ENCODE data around the gene KCNQ2.

KCNQ2 gene

GRCh38 chr20:63501818-63502670 lies 29.6 kb upstream of the KCNQ2 start:
- no peak for DNase-seq

DNA sequence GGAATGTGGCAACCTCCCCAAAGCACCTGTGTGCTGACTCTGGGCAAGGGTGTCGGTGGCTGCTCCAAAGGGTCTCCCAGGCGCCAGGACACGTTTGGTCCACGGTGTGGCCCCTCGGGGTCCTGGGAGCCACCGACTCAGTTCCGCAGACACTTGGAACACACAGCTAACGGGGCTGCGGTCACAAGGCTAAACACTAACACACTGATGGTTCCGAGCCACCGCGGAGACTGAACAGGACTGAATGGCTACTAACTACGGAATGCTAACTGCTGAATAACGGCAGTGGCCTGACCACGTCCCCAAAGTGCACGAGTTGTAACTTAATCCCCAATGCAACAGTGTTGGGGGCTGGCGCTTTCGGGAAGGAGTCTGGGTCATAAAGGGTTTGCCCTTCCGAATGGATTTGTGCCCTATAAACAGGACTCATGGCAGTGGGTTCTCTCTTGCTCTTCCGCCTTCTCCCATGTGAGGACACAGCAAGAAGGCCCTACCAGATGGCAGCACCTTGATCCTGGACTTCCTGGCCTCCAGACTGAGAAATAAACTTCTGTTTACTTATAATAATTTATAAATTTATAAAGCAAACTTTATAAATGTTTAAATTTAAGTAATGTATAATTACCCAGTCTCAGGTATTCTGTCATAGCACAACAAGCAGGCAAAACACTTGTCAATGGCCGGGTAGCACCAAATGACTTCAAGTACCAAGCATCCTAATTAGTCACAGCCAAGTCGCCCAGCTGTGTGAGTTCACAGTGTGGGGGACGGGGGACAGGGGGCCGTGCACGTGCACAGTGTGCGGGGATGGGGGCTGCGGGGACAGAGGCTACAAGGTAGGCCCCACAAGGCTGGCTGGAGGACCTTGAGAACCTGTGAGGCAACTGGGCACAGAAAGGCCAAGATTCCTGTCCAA lies 28.7 kb upstream of the KCNQ2 start:
- no peak for DNase-seq

DNA sequence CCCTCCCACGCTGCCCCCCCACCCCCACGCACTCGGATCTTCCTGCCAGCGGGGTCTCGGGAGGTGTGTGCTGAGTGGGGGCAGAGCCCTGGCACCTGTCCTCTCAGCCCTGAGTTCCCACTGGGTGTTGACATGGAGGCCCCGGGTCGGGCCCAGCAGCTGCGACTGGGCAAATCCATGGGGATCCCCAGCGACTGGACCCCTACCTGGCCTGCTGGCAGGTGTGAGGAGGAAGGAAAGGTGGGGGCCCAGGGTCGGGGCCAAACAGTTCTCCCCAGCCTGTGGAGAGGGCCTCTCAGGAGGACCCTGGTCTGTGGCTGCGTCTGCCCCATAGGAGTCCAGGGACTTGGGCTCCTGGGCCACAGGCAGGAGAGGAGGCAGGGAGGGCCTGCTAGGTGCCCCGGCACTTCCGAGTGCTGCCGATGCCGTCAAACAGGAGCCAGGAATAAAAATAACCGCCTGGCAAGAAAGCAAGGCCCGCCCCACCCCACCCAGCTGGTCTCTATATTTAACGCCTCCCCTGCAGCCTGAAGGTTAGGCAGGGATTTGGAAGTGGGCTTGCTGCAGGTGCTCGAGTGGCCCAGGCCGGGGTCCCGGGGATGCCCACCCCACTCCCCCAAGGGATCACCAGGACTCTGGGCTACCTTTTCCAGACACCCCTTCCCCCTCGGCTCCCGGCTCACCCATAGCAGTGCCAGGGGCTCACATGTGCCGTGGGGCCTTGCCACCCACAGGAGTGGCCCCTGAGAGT lies 27.9 kb upstream of the KCNQ2 start:
- DNase-seq, result no peak

GRCh38 chr20:63499338-63499969 lies 27.0 kb upstream of the KCNQ2 start:
- no peak for DNase-seq

DNA sequence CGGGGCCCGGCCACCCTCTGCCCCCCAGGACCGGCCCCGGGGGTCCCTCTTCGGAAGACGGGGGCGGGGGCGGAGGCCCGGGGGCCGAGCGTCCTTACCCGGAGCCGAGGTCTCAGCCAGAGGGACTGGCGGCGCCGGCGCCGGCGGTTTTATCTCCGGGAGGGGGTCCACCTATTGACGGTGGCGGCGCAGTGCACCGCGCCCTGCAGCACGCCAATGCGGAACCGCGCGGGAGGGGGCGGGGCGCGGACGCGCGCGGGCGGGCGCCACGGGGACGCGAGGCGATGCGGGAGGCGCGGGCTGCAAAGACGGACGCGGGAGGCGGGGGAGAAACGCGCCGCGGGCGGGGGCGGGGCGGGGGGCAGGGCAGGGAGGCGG lies 26.5 kb upstream of the KCNQ2 start, which contains the start of gene EEF1A2:
TSS of gene EEF1A2 (minus strand) at position 124 of the 378 bp plus-strand sequence. CDS start 1,320 bp downstream, outside the sequence.
- peak in 2 of 4 experiments; percentile 19 to 58 for DNase-seq

DNA sequence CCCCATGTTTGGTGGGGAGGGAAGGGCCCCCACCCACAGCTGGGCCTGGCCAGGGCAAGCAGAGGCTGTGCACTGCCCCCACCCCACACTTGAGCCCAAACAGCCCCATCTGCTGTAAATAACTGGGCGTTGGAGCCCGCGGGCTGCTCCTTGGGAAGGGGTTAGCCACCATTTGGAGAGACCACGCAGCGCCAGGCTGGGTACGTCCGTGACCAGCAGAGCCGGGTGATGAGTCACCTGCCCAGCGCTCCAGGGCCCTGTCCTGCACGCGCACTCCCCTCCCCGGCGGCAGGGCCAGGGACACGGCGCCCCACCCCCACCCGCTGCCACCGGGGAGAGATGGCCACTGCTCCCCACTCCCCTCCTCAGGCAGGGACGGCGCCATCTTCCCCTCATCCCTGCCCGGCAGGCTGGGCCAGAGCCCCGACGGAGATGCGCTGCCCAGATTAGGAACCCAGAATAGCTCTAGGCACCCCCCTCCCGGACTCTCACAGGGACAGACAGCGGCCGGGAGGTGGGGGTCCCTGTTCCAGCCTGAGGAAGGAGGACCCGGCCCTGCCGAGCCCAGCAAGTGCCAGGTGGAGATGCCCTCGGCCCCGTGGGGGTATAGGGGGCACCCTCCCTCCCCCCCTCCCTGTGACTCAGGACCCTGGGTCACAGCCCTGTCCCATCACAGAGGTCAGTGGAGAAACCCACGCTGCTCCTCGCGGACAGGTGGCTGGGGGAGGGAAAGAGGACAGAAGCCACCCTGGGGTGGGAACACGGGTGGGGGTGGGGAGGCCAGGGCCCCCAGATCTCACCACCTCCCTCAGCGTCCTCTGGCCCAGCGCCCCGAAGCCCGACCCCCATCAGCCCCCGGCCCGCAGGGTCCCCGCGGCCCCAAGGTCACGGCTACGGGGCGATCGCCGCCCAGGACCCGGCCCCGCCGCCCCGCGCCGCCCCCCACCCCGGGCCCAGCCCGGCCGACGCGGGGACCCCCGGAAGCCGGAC lies 25.8 kb upstream of the KCNQ2 start:
- no peak for DNase-seq

DNA sequence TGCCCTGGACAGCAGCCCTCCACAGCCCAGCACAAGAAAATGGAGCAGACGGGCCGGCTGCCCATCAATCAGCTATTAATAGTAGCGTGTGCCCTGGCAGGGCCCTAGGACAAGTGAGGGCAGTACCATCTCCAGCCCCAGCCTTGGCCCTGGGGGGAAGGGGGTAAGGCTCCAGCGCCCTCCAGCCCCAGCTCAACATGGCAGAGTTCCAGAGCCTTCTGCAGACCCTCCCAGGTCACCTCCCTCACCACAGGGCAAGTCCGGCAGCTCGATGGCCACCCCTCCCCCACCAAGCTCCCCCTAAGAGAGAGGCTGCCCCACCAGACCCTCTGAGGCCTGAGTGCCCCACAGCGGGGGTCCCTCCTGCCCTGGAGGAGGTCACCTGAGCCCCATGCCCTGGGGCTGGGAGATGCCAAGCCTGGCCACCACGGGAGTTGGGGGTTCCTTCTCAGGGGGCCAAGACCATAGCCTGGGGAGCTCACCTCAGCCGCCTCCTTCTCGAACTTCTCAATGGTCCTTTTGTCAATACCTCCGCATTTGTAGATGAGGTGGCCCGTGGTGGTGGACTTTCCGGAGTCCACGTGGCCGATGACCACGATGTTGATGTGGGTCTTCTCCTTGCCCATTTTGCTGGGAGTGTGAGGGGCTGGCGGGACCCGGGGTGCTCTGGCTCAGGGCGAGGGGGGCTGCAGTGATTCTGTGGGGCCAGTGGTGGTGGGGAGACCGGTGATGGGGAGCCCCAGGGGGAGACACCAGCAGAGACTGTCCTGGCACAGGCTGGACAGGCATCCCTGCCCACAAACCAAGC lies 24.9 kb upstream of the KCNQ2 start:
- DNase-seq, result no peak

DNA sequence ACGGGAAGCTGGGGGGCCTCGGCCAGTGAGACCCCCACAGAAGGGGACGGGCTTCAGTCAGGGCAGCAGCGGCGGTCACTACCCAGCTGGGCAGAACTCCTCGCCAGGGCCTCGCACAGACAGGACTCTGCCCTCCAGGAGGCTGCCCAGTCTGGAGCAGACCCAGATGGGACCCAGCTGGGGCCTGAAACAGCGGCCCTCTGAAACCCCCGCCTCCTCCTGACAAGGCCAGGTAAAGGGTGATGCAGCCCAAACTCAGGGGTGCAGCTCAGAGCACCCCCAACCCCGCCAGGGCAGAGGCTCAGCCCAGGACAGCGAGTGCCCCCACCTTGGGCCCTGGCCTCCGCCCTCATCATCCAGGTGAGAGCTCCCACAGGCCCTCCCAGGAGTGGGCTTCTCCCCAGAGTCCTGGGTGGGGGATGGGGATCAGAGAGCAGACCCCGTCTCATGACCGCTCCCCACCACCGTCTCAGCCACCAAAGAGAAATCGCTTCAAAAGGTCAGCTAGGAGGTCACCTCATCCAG lies 24.2 kb upstream of the KCNQ2 start:
- no peak for DNase-seq

DNA sequence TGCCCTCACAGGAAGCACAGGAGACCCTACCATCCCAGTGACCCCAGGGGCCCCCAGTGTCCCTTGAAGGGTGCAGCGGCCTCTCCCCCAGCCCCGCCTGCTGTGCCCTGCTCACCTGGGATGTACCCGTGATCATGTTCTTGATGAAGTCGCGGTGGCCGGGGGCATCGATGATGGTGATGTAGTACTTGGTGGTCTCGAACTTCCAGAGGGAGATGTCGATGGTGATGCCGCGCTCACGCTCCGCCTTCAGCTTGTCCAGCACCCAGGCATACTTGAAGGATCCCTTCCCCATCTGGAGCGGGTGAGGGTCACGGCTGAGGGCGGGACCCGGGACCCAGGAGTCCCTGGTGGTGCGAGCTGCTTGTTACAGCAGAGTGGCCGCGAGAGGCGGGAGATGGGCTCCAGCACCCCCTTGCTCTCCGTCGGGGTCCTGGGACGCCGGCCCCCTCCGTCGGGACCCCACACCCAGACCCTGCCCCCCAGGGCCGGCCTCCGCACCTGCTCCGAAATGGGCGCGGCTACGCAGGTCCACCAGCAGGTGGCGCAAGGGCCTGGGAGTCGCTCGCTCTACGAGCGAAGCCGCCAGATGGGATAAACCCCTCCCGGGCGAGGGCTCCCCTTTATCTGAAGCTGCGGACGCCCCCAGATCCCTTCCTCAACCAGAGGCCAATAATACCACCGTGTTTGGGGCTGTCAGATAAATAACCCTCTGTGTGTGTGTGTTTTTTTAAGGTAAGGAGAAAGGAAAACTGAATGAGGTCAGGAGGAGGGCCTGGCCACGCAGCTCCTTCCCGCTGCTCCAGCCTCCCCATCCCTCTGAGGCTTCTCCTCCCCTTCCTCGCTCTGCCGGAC lies 23.5 kb upstream of the KCNQ2 start:
- DNase-seq, result peak; percentile 61 to 76 (median 68)

DNA sequence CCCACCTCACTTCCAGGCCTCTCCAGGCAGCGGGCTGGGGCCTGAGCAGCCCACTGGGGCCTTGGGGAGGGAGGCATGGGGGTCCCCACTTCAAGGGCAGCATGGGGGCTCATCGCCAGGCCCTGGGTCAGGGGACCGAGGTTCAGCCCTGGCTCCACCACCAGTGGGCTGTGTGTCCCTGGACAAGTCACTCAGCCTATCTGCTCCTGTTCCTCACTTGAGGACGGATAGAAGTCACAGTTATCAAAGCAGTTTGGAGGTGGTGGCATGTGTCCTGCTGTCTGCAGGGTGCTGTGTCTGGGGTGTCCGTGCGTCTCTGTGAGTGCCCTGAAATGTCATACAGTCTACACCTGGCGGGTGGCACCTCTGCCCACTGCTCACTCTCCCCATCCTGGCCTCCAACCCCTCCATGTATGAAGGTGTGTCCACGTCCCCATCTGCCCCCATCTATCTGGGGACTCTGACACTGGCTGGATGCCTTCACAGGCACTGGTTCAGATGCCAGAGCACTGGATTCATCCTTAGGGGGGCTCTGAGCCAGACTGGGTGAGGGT lies 22.8 kb upstream of the KCNQ2 start:
- DNase-seq, result no peak

DNA sequence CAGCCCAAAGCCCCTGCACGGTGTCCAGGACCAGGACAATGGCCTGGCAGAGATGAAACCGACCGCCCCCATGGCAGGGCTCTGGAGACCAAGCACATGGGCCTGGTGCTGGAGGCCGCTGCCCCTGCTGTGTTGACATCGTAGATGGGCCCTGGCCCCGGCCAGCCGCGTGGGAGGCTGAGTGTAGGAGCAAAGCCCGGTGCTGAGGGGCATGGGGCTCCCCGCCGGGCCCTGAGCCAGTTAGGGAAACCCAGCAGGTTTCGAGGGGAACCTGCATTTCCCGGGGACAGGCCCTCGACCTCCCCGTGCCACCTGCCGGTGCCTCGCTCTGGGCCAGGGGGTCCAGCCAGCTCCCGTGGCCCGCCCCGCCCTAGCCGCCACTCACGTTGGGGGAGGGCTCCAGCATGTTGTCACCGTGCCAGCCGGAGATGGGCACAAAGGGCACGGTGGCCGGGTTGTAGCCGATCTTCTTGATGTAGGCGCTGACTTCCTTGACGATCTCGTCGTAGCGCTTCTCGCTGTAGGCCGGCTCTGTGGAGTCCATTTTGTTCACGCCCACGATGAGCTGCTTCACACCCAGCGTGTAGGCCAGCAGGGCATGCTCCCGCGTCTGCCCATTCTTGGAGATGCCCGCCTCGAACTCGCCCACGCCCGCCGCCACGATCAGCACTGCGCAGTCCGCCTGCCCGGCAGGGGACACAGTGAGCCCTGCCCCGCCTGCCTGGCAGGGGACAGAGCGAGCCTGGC lies 22.1 kb upstream of the KCNQ2 start:
- DNase-seq, result no peak

DNA sequence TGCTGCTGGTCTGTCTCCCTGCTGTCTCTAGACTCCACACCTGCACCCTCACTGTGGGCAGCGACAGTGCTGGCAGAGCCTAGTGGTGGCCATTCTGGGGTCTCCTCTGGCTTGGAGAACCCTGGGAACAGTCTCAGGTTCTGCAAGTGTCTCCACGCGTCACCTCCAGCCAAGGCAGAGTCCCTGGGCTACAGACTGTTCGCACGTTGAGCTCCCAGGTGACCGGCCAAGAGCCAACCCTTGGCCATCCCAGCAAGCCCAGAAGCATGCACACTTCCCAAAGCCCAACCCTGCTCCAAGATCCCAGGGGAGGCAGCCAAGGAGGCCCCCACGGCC lies 21.6 kb upstream of the KCNQ2 start:
- no peak for DNase-seq

DNA sequence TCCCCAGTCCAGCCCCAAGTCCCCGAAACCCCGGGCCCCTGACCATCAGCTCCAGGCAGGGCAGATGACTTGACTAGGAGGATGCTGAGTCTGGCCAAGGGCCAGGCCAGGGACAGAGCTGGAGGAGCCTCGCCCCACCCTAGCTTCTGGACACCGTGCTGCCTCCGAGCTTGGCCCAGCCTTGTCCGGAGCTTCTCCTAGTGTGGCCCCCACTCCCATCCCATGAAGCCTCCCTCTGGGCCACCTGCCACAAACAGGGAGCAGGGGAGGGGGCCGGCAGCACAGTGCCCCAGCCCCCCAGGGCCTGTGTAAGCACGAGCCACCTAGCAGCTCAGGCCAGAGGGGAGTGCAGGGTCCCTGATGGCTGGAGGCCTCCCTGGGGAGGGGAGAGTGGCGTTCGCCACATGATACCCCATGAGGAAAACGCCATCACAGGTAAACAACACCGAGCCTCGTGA lies 21.1 kb upstream of the KCNQ2 start:
- DNase-seq, result no peak

- DNase-seq, result no peak
Measured at GRCh38 chr20:63492982-63493381, 20.5 kb upstream of the KCNQ2 start.

GRCh38 chr20:63492518-63492917 lies 20.1 kb upstream of the KCNQ2 start:
- DNase-seq, result no peak

DNA sequence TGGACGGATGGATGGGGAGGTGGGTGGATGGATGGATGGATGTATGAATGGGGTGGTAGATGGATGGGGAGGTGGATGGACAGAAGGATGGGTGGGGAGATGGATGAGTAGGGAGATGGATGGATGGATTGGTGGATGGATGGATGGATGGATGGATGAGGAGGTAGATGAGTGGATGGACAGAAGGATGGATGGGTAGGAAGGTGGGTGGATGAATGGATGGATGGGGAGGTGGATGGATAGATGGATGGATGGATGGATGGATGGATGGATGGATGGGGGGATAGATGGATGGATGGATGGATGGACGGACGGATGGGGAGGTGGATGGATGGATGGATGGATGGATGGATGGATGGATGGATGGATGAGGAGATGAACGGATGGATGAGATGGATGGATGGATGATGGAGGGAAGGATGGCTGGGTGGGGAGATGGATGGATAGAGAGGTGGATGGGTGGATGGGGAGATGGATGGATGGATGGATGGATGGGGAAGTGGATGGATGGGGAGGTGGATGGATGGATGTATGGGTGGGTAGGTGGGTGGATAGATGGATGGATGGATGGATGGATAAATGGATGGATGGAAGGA lies 19.3 kb upstream of the KCNQ2 start:
- no peak for DNase-seq

DNA sequence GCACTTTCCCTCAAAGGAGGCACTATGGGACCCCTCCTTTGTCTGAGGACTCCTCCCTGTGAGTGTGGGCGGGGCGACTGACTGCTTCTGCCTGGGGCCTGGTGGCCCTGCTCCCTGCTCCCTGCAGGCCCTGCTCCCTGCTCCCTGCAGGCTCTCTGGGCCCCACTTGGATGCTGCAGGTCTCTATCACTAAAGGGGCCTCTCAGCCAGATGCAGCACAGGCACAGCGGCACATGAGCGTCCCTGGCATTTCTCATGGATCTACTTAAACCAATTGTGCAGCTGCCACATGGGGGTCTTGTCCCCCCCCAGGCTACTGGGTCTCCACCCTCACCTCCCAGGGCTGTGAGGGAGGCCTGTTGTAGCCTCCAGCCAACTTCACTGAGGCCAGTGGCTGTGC lies 18.6 kb upstream of the KCNQ2 start:
- no peak for DNase-seq

DNA sequence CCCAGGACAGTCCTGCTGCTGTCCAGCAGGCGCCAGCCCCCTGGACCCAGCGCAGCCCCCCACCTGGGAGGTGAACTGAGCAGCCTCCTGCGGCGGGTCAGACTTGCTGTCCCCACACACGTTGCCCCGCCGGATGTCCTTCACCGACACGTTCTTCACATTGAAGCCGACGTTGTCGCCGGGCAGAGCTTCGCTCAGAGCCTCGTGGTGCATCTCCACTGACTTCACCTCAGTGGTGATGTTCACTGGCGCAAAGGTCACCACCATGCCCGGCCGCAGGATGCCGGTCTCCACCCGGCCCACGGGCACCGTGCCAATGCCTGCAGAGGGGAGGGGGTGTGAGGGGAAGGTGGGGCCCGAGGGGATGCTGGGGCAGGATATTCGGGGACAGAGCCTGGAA lies 18.0 kb upstream of the KCNQ2 start:
- DNase-seq, result no peak
